HEK293 (cell line): ENCODE data around the gene PRR18.

ENCODE experiments used
- CTCF ChIA-PET: fragments of 350-600 bp; formaldehyde crosslinking; extraction: SDS; loops from one replicate; lab custom pipeline; 2021; ENCODE audit warnings: antibody characterized with exemption; lab: Yijun Ruan, JAX
- POLR2A ChIA-PET: fragments of 300-600 bp; formaldehyde crosslinking; extraction: SDS; loops from one replicate; lab custom pipeline; 2020; ENCODE audit warnings: antibody characterized with exemption, inconsistent platforms; lab: Yijun Ruan, JAX
- H3K27ac ChIP-seq: fragments of 200-500 bp; sonication (Bioruptor generic); 2 replicates; pipeline ENCODE4 v1.5.1; 2014; ENCODE audit warnings: low read depth, low read length, control low read depth, inconsistent platforms; ENCODE audit errors: extremely low read depth
- H3K36me3 ChIP-seq, 2 experiments: fragments of 200-500 bp in 1 of 2; sonication (Bioruptor generic) in 1 of 2; 1 replicate in 1 of 2; 2 replicates in 1 of 2; pipeline ENCODE4 v1.5.1; 2014 to 2017; ENCODE audit warnings: inconsistent platforms in 2 of 2, low read length in 2 of 2; ENCODE audit not compliant: control insufficient read depth in 2 of 2, insufficient read depth in 1 of 2
- H3K4me1 ChIP-seq: fragments of 200-500 bp; sonication (Bioruptor generic); 2 replicates; pipeline ENCODE4 v1.5.1; 2014; ENCODE audit warnings: mild to moderate bottlenecking, low read length, inconsistent platforms; ENCODE audit not compliant: control insufficient read depth, insufficient read depth
- H3K4me3 ChIP-seq: 2 replicates; pipeline ENCODE4 v1.5.1; 2011; ENCODE audit warnings: low read depth, mild to moderate bottlenecking, control low read depth, low read length, moderate library complexity
- H3K9me3 ChIP-seq: fragments of 200-500 bp; sonication (Bioruptor generic); 2 replicates; pipeline ENCODE4 v1.5.1; 2014; ENCODE audit warnings: low read depth, low read length, inconsistent platforms; ENCODE audit not compliant: control insufficient read depth, insufficient read depth
- KLF7 ChIP-seq: fragments of 450-650 bp; formaldehyde crosslinking; IDR thresholded peaks from 2 replicates; pipeline ENCODE4 v1.5.1; 2016; ENCODE audit warnings: missing biosample characterization, missing genetic modification characterization, borderline replicate concordance
- OVOL3 ChIP-seq: fragments of 450-650 bp; formaldehyde crosslinking; IDR thresholded peaks from 2 replicates; pipeline ENCODE4 v1.5.1; 2016; ENCODE audit warnings: missing biosample characterization, missing genetic modification characterization
- SCRT1 ChIP-seq: fragments of 450-650 bp; formaldehyde crosslinking; IDR thresholded peaks from 2 replicates; pipeline ENCODE4 v1.5.1; 2016; ENCODE audit warnings: missing biosample characterization, missing genetic modification characterization, borderline replicate concordance
- YY1 ChIP-seq: fragments of 450-650 bp; formaldehyde crosslinking; IDR thresholded peaks from 2 replicates; pipeline ENCODE4 v1.5.1; 2018; ENCODE audit warnings: missing biosample characterization, missing genetic modification characterization
- ZBTB1 ChIP-seq: fragments of 450-650 bp; formaldehyde crosslinking; IDR thresholded peaks from 2 replicates; pipeline ENCODE4 v1.5.1; 2016; ENCODE audit warnings: missing biosample characterization, missing genetic modification characterization
- ZBTB8A ChIP-seq: fragments of 450-650 bp; formaldehyde crosslinking; IDR thresholded peaks from 2 replicates; pipeline ENCODE4 v1.5.1; 2016; ENCODE audit warnings: missing biosample characterization, missing genetic modification characterization
- ZFP37 ChIP-seq: fragments of 450-650 bp; formaldehyde crosslinking; IDR thresholded peaks from 2 replicates; pipeline ENCODE4 v1.5.1; 2016; ENCODE audit warnings: missing biosample characterization, missing genetic modification characterization
- ZFP41 ChIP-seq: fragments of 450-650 bp; formaldehyde crosslinking; IDR thresholded peaks from 2 replicates; pipeline ENCODE4 v1.5.1; 2016; ENCODE audit warnings: missing biosample characterization, missing genetic modification characterization, borderline replicate concordance
- ZNF112 ChIP-seq: fragments of 450-650 bp; formaldehyde crosslinking; IDR thresholded peaks from 2 replicates; pipeline ENCODE4 v1.5.0; 2017; ENCODE audit warnings: missing biosample characterization, missing genetic modification characterization
- ZNF26 ChIP-seq: fragments of 450-650 bp; formaldehyde crosslinking; IDR thresholded peaks from 2 replicates; pipeline ENCODE4 v1.5.1; 2016; ENCODE audit warnings: missing biosample characterization, missing genetic modification characterization
- ZNF341 ChIP-seq: fragments of 450-650 bp; formaldehyde crosslinking; IDR thresholded peaks from 2 replicates; pipeline ENCODE4; 2016; ENCODE audit warnings: low read depth, missing biosample characterization, missing genetic modification characterization
- ZNF362 ChIP-seq: fragments of 450-650 bp; formaldehyde crosslinking; IDR thresholded peaks from 2 replicates; pipeline ENCODE4 v1.5.1; 2016; ENCODE audit warnings: missing biosample characterization, missing genetic modification characterization
- ZNF394 ChIP-seq: fragments of 450-650 bp; formaldehyde crosslinking; IDR thresholded peaks from 2 replicates; pipeline ENCODE4 v1.5.1; 2016; ENCODE audit warnings: missing biosample characterization, missing genetic modification characterization, mild to moderate bottlenecking, moderate library complexity, borderline replicate concordance
- ZNF426 ChIP-seq: fragments of 450-650 bp; formaldehyde crosslinking; IDR thresholded peaks from 2 replicates; pipeline ENCODE4 v1.5.1; 2017; ENCODE audit warnings: missing biosample characterization, missing genetic modification characterization, mild to moderate bottlenecking, inconsistent platforms, moderate library complexity
- ZNF660 ChIP-seq: fragments of 450-650 bp; IDR thresholded peaks from 2 replicates; pipeline ENCODE4 v1.5.1; 2018; ENCODE audit warnings: missing biosample characterization, mild to moderate bottlenecking, missing genetic modification characterization
- ZNF670 ChIP-seq: fragments of 450-650 bp; formaldehyde crosslinking; IDR thresholded peaks from 2 replicates; pipeline ENCODE4 v1.5.1; 2016; ENCODE audit warnings: missing biosample characterization, missing genetic modification characterization, low read depth
- ZNF768 ChIP-seq: fragments of 450-650 bp; formaldehyde crosslinking; IDR thresholded peaks from 2 replicates; pipeline ENCODE4 v1.5.1; 2018; ENCODE audit warnings: missing biosample characterization, mild to moderate bottlenecking, missing genetic modification characterization
- TF ChIP-seq, protein P1 (sequence below): fragments of 450-650 bp; formaldehyde crosslinking; IDR thresholded peaks from 2 replicates; pipeline ENCODE4 v1.5.1; 2017; ENCODE audit warnings: missing biosample characterization, missing genetic modification characterization
- TF ChIP-seq, protein P2 (sequence below): fragments of 450-650 bp; formaldehyde crosslinking; IDR thresholded peaks from 2 replicates; pipeline ENCODE4 v1.5.1; 2016; ENCODE audit warnings: missing biosample characterization, missing genetic modification characterization
- TF ChIP-seq, protein P3 (sequence below): fragments of 450-650 bp; formaldehyde crosslinking; conservative IDR thresholded peaks from 2 replicates; pipeline ENCODE4 v1.5.1; 2016; ENCODE audit warnings: low read depth, missing biosample characterization, missing genetic modification characterization

The PRR18 gene

DNA sequence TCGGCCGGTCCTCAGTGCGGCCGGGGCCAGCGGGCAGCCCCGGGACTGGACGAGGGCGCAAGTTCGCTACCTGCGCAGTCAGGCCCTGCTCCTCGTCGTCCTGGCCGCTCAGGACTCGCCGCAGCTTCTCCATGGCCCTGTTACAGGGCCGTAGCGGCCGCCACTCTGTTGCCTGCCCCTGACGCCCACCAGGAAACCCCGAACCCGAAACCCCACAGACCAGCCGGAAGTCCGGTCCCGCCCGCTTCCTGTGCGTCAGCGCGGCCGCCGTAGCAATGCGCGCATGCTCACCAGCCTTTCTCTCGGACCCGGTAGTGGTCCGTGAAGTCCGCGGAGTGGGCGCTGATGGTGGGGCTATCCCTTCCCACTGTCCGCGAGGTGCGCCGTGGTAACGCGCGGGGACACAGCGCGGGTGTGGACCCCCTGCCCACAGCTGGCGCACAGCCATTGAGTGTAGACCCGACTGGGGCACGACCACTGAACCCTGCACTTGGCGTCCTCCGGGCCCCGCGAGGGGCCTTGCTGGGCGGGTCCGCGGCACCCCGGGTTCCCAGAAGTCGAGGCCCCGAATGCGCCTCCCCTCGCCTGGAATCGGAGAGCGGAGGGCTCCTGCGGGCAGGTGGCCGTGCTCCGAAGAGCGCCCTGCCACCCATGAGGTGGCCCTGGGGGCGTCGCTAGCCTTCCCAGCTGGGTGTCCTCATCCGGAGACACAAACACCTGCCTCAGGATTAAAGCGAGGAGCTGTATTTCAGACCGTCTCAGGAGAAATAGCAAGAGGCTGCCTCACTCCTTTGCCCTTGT is 34.4 kb upstream of the PRR18 start, which contains the start of gene SFT2D1 (continued):
- no peak for TF ChIP-seq KLF7 (tag by site-specific recombination)
- TF ChIP-seq ZNF660: peak; percentile 60; the same call in 1 of the 2 replicates
- TF ChIP-seq ZBTB1: no peak
- TF ChIP-seq, all 188 proteins: peak for 46

DNA sequence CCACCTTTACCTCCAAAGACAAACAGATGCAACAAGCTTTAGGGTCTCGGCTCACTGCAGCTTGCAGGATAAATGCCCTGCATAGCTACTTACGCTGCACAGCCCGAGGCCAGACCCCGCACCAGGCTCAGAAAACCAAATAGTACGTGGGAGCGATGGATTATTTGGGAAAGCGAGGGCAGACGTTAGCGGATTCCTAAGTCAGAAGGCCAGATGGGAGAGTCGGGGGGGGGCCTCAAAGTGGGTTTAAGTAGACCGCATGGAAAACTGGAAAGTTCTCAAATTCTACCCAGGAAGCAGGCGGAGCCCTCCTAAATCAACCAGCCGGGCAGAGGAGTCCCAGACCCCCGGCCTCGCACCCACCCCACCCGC is 33.8 kb upstream of the PRR18 start:
- no peaks in the 10 kb centered on the region for H3K9me3 ChIP-seq
- no peak for TF ChIP-seq OVOL3 (tag by site-specific recombination)
- 0 out of 2 replicates have a peak, but pooled peaks have one; percentile 11 for TF ChIP-seq ZNF768
- peaks cover 0 to 36% of the 10 kb centered on the region in 2 experiments; a peak in 2 of 3 replicates for H3K36me3 ChIP-seq
- H3K27ac ChIP-seq: peak overlapping the region; percentile 71; the same call in 1 of the 2 replicates
- H3K4me1 ChIP-seq: peaks cover 3% of the 10 kb centered on the region; the same call in 1 of the 2 replicates
- ChIA-PET POLR2A (interaction anchor here (0.9 to 1.7 kb wide), 2 partner anchors 19 to 40 kb away, joined by 5 to 7 read pairs; no protein-coding TSS in a partner anchor), CTCF (interaction anchor here (0.6 to 0.8 kb wide), 2 partner anchors 36 to 38 kb away, joined by 3 to 5 read pairs; no protein-coding TSS in a partner anchor)
- peak overlapping the region; percentile 94 for H3K4me3 ChIP-seq

DNA sequence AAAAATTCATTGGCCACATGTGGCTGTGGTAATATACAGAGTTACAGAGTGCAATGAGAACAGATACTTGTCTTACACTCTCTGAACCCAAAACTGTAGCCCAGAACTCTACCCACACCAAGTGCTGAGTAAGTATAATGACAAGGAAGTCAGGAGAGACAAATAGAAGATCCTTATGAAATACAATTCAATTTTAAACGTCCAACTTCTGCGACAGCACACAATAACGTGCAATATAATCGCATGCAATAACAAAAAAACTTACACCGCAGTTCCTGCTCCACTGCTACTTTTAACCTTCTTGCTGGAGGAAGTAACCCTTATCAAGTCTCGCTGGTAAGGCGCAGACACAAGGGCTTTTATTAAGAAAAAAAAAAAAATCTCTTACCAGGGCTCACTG is 33.3 kb upstream of the PRR18 start:
- Histone ChIP-seq H3K27ac (no peak overlapping the region), H3K4me1 (peaks cover 3% of the 10 kb centered on the region; the same call in 1 of the 2 replicates), H3K9me3 (no peaks in the 10 kb centered on the region), H3K4me3 (peak overlapping the region; percentile 94), H3K36me3 (peaks cover 2 to 41% of the 10 kb centered on the region in 2 experiments; a peak in 2 of 3 replicates)
- TF ChIP-seq SCRT1 (tag by site-specific recombination) (no peak), YY1 (tag by site-specific recombination) (no peak), ZNF362 (tag by site-specific recombination) (no peak), ZFP37 (tag by site-specific recombination) (no peak), ZNF670 (tag by site-specific recombination) (no peak), ZNF112 (no peak), ZFP41 (tag by site-specific recombination) (no peak), ZNF26 (tag by site-specific recombination) (no peak), ZBTB8A (tag by site-specific recombination) (no peak), ZNF341 (no peak), ZNF394 (no peak), ZNF426 (tag by site-specific recombination) (no peak)
- TF ChIP-seq, protein P1, sequence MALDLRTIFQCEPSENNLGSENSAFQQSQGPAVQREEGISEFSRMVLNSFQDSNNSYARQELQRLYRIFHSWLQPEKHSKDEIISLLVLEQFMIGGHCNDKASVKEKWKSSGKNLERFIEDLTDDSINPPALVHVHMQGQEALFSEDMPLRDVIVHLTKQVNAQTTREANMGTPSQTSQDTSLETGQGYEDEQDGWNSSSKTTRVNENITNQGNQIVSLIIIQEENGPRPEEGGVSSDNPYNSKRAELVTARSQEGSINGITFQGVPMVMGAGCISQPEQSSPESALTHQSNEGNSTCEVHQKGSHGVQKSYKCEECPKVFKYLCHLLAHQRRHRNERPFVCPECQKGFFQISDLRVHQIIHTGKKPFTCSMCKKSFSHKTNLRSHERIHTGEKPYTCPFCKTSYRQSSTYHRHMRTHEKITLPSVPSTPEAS (tag by site-specific recombination): no peak
- TF ChIP-seq, protein P2, sequence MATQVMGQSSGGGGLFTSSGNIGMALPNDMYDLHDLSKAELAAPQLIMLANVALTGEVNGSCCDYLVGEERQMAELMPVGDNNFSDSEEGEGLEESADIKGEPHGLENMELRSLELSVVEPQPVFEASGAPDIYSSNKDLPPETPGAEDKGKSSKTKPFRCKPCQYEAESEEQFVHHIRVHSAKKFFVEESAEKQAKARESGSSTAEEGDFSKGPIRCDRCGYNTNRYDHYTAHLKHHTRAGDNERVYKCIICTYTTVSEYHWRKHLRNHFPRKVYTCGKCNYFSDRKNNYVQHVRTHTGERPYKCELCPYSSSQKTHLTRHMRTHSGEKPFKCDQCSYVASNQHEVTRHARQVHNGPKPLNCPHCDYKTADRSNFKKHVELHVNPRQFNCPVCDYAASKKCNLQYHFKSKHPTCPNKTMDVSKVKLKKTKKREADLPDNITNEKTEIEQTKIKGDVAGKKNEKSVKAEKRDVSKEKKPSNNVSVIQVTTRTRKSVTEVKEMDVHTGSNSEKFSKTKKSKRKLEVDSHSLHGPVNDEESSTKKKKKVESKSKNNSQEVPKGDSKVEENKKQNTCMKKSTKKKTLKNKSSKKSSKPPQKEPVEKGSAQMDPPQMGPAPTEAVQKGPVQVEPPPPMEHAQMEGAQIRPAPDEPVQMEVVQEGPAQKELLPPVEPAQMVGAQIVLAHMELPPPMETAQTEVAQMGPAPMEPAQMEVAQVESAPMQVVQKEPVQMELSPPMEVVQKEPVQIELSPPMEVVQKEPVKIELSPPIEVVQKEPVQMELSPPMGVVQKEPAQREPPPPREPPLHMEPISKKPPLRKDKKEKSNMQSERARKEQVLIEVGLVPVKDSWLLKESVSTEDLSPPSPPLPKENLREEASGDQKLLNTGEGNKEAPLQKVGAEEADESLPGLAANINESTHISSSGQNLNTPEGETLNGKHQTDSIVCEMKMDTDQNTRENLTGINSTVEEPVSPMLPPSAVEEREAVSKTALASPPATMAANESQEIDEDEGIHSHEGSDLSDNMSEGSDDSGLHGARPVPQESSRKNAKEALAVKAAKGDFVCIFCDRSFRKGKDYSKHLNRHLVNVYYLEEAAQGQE: no peak
- TF ChIP-seq, protein P3, sequence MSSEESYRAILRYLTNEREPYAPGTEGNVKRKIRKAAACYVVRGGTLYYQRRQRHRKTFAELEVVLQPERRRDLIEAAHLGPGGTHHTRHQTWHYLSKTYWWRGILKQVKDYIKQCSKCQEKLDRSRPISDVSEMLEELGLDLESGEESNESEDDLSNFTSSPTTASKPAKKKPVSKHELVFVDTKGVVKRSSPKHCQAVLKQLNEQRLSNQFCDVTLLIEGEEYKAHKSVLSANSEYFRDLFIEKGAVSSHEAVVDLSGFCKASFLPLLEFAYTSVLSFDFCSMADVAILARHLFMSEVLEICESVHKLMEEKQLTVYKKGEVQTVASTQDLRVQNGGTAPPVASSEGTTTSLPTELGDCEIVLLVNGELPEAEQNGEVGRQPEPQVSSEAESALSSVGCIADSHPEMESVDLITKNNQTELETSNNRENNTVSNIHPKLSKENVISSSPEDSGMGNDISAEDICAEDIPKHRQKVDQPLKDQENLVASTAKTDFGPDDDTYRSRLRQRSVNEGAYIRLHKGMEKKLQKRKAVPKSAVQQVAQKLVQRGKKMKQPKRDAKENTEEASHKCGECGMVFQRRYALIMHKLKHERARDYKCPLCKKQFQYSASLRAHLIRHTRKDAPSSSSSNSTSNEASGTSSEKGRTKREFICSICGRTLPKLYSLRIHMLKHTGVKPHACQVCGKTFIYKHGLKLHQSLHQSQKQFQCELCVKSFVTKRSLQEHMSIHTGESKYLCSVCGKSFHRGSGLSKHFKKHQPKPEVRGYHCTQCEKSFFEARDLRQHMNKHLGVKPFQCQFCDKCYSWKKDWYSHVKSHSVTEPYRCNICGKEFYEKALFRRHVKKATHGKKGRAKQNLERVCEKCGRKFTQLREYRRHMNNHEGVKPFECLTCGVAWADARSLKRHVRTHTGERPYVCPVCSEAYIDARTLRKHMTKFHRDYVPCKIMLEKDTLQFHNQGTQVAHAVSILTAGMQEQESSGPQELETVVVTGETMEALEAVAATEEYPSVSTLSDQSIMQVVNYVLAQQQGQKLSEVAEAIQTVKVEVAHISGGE: no peak
- CTCF ChIA-PET: interaction anchor here (0.6 to 0.8 kb wide), 2 partner anchors 36 to 39 kb away, joined by 3 to 5 read pairs; no protein-coding TSS in a partner anchor
- POLR2A ChIA-PET: interaction anchor here (0.7 to 0.9 kb wide), 2 partner anchors 19 to 31 kb away, joined by 5 read pairs; no protein-coding TSS in a partner anchor
